Activated naive CD8-positive, alpha-beta T cell treated with anti-CD3 and anti-CD28 coated beads for 36 hours (primary cell): Measurements from ENCODE around the gene KRTCAP2. TPM values are rescaled to one million over a fixed set of nuclear protein-coding genes. Genes with fewer than 3 reads are reported as not detected.

Source experiments
- DNase-seq: peaks from one replicate; pipeline ENCODE4 v3.0.0; 2021
- H3K27ac Mint-ChIP-seq: one replicate; pipeline ENCODE4 v1.8.0; 2022; ENCODE audit warnings: mild to moderate bottlenecking, moderate library complexity, mixed read lengths
- H3K27me3 Mint-ChIP-seq: one replicate; pipeline ENCODE4 v1.8.0; 2022; ENCODE audit warnings: mild to moderate bottlenecking, mixed read lengths
- H3K36me3 Mint-ChIP-seq: one replicate; pipeline ENCODE4 v1.8.0; 2021; ENCODE audit warnings: mild to moderate bottlenecking, mixed read lengths
- H3K4me1 Mint-ChIP-seq: one replicate; pipeline ENCODE4 v1.8.0; 2021; ENCODE audit warnings: mixed read lengths
- H3K4me3 Mint-ChIP-seq: one replicate; pipeline ENCODE4 v1.8.0; 2022; ENCODE audit warnings: mild to moderate bottlenecking, moderate library complexity, mixed read lengths
- H3K9me3 Mint-ChIP-seq: one replicate; pipeline ENCODE4 v1.8.0; 2022; ENCODE audit warnings: mixed read lengths
- total RNA-seq, 2 experiments: library from RNA; stranded (reverse); gene quantifications; one replicate each; pipeline ENCODE4 v1.2.3, GENCODE V29; 2021

KRTCAP2 gene
- total RNA-seq, 2 experiments from 2014 or later: 135 to 145 TPM

DNA sequence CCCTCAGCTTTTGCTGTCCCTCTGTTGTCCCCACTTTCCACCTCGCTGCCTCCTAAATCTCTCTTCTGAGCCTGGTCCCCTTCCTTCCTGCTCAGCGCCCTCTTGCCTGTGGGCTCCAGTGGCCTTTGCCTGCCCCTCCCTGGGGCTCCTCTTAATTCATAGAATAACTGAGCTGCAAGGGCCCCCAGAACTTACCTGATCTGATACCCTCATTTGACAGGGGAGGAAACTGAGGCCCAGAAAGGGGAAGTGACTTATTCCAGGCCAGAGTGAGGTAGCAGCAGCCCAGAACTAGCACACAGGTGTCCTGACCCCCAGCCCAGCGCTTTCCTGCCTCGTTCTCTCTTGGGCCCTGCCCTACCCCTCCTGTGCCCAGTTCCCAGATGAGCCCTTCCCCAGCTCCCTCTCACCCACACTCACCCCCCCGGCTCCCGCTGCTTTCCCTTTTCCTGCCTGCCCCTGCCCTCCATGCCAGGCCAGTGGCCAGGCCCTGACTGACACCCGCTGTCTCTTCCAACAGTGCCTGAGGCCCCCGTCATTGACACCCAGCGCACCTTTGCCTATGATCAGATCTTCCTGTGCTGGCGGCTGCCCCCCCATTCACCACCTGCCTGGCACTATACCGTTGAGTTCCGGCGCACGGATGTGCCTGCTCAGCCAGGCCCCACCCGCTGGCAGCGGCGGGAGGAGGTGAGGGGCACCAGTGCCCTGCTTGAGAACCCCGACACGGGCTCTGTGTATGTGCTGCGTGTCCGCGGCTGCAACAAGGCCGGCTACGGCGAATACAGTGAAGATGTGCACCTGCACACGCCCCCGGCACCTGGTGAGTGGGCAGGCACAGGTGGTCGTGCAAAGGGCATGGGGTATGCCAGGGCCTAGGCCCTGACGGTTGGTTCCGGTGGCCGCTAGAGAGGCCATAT is 6.3 kb upstream of the KRTCAP2 start:
- Mint-ChIP-seq H3K9me3 (no peaks in the 10 kb centered on the region), H3K36me3 (peaks cover 16% of the 10 kb centered on the region), H3K4me1 (peaks cover 15% of the 10 kb centered on the region), H3K27me3 (no peaks in the 10 kb centered on the region), H3K4me3 (no peak overlapping the region), H3K27ac (no peak overlapping the region)
- no peak for DNase-seq

DNA sequence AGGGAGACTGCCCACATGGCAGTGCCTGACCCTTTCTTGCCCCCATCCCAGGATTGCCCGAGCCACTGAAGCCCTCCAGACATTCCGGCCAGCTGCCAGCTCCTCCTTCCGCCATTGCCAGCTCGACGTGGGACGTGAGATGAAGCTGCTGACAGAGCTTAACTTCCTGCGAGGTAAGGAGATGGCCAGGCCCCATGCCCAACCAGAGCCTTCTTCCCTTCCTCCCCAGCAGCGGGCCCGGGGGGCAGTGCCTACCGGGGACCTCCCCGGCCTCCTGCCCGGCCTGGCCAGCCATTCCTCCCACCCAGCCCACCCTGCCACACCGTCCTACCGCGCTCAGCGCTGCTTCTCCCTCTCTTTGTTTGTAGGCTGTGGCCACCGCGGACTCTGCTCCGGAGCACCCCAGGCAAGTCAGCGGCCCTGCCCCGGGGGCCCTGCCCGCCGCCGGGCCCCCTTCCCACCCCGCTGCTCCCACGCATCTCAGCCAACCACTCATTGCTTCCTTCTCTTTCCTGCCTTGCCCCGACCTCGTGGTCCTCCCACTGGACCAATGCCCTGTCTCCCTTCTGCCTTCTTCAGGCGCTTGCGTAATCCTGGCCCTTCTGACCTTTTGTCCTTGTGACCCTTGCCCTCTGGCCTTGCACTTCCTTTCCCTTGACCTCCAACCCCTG is 5.5 kb upstream of the KRTCAP2 start:
- no peaks in the 10 kb centered on the region for H3K9me3 Mint-ChIP-seq
- H3K27me3 Mint-ChIP-seq: no peaks in the 10 kb centered on the region
- H3K4me3 Mint-ChIP-seq: no peak overlapping the region
- H3K36me3 Mint-ChIP-seq: peaks cover 16% of the 10 kb centered on the region
- no peak overlapping the region for H3K27ac Mint-ChIP-seq
- DNase-seq: no peak
- H3K4me1 Mint-ChIP-seq: peaks cover 20% of the 10 kb centered on the region

DNA sequence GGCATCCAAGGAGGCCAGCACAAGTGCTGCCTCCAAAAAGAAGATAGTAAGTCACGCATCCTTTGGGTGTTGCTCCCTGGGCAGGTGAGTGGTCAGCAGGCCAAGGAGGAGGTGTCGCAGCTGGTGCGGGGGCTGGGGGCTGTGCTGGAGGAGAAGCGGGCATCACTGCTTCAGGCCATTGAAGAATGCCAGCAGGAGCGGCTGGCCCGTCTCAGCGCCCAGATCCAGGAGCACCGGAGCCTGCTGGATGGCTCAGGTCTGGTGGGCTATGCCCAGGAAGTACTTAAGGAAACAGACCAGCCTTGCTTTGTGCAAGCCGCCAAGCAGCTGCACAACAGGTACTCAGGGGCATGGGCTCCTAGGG is 4.8 kb upstream of the KRTCAP2 start:
- H3K27ac Mint-ChIP-seq: no peak overlapping the region
- DNase-seq: no peak
- H3K36me3 Mint-ChIP-seq: peaks cover 17% of the 10 kb centered on the region
- H3K27me3 Mint-ChIP-seq: peaks cover 4% of the 10 kb centered on the region
- peaks cover 25% of the 10 kb centered on the region for H3K4me1 Mint-ChIP-seq
- no peak overlapping the region for H3K4me3 Mint-ChIP-seq
- no peaks in the 10 kb centered on the region for H3K9me3 Mint-ChIP-seq

DNA sequence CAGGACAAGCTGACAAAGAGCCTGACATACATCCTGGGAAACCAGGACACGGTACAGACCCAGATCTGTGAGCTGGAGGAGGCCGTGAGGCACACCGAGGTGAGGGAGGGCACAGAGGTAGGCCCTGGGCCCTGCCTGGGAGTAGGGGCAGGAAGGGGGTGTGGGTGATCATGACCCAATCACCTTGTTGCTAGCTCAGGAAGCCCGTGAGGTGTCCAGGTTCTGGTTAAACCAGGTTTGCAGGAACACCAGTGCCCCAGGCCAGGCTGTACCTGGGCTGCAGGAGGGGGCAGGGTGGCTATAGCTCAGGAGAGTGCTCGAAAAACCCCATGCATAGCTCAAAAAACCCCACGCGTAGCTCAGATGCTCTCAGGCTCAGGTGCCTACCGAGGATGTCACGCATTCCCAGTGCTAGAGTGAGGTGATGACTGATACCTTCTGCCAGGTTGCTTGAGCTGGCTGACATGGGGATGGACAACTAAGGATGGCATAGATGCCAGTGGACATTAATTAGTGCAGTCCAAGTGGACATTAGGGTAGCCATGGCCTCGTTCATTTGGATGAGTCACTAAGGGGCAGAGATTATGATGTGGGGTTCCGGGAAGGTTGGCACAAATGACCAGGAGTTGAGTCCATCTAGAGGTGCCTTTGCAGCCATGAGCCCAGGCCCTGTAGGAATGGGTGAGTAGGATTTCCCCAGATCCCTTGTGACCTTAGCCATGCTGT is 4.3 kb upstream of the KRTCAP2 start:
- no peak for DNase-seq
- Mint-ChIP-seq H3K9me3 (no peaks in the 10 kb centered on the region), H3K27me3 (peaks cover 4% of the 10 kb centered on the region), H3K4me3 (no peak overlapping the region), H3K36me3 (peaks cover 19% of the 10 kb centered on the region), H3K4me1 (peaks cover 27% of the 10 kb centered on the region), H3K27ac (no peak overlapping the region)

DNA sequence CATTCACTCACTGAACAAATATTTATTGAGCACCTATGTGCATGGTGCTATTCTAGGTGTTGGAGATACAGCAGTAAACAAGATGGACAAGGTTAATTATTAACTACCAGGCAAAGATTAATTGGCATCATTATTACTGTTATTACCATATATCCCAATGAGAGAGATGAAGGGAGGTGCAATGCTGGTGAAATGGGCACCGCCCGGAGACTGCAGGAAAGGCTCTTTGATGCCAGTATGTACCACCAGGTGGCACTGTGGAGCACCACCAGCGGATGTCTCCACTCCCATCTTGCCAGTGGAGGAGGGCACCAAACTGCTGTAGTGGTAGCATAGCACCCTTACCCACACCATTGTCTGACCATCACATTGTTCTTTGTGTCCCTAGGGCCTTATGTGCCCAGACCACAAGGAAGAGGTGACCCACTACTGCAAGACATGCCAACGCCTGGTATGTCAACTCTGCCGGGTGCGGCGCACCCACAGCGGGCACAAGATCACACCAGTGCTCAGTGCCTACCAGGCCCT is 3.5 kb upstream of the KRTCAP2 start:
- Mint-ChIP-seq H3K4me3 (no peak overlapping the region), H3K9me3 (no peaks in the 10 kb centered on the region), H3K27ac (no peak overlapping the region), H3K27me3 (peaks cover 4% of the 10 kb centered on the region), H3K4me1 (peaks cover 33% of the 10 kb centered on the region), H3K36me3 (peaks cover 21% of the 10 kb centered on the region)
- DNase-seq: peak; percentile 81

DNA sequence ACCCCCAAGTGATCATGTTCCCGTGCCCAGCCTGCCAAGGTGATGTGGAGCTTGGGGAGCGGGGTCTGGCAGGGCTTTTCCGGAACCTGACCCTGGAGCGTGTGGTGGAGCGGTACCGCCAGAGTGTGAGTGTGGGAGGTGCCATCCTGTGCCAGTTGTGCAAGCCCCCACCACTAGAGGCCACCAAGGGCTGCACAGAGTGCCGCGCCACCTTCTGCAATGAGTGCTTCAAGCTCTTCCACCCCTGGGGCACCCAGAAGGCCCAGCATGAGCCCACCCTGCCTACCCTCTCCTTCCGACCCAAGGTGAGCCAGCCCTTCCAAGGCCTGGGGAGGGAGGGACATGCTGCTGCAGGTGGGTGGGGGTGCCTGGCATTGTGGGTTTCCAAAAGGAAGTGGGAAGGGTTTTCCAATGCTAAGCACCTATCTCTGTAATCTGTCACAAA is 2.8 kb upstream of the KRTCAP2 start:
- H3K27me3 Mint-ChIP-seq: peaks cover 4% of the 10 kb centered on the region
- H3K36me3 Mint-ChIP-seq: peaks cover 20% of the 10 kb centered on the region
- DNase-seq: no peak
- no peaks in the 10 kb centered on the region for H3K9me3 Mint-ChIP-seq
- peaks cover 36% of the 10 kb centered on the region for H3K4me1 Mint-ChIP-seq
- H3K4me3 Mint-ChIP-seq: no peak overlapping the region
- no peak overlapping the region for H3K27ac Mint-ChIP-seq

DNA sequence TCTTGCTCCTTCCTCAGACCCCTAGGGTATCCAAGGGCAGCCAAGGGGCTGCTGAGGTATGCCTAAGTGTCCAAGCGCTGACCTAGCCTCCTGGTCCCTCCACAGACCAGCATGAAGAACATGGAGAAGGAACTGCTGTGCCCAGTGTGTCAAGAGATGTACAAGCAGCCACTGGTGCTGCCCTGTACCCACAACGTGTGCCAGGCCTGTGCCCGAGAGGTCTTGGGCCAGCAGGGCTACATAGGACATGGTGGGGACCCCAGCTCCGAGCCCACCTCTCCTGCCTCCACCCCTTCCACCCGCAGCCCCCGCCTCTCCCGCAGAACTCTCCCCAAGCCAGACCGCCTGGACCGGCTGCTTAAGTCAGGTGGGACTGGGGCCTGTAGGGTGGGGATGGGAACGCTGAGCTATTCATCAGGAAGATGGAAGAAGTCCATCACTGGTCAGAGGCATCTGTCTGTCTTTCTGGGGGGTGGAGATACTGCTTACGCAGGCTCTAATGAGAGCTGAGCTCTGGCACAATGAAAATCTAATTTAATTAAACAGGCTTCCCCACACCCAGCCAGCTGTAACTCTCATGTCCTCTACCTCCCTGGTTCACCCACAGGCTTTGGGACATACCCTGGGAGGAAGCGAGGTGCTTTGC is 2.3 kb upstream of the KRTCAP2 start:
- no peak for DNase-seq

DNA sequence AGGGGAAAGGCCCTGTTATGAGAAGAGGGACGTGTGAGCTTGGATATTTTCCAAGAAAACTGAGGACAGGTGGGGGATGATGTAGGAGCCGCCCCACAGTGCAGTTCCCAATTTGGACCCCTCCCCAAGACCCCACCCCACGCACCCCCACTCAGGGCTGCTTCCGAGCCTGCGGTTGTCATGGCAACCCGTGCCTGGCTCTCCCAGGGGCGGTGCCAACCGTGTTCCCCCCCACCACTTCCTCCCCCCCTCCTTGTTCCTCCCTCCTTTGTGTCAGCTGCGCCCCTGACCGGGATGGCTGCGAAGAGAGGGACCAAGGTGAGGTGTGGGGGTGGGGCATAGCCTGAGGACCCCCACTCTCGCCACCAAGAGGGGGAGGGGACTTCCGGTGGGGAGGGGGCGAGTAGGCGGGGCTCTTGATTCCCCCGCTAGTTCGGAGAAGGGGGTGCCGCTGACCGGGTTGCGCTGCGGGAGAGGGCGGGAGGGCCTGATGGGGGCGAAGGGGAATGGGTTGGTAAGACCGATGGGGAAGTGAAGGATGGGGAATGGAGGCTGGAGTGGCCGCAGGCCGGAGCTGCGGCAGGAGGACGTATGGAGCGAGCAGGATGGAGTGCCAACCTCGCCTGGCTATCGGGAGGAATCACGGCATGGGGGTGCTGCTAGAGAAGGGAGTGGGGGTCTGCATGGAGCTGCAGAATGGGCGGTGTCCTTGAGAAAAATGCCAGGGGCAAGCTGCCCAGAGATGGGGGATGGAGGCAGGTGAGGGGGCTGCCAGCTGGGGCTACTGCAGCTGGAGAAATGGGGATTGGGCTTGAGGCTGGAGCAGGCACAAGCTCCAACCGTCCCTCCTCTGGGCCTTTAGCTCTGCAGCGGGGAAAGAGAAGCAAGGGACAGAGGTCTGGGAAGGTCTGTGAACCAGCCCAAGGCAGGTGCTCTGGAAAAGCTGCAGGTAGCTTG is 1.5 kb upstream of the KRTCAP2 start:
- Mint-ChIP-seq H3K27ac (peak overlapping the region; percentile 88), H3K4me1 (peaks cover 36% of the 10 kb centered on the region), H3K4me3 (peak overlapping the region; percentile 91), H3K27me3 (peaks cover 4% of the 10 kb centered on the region), H3K9me3 (no peaks in the 10 kb centered on the region), H3K36me3 (peaks cover 24% of the 10 kb centered on the region)
- DNase-seq: peak; percentile 52

More for the DNA sequence above, 2.3 kb upstream of the KRTCAP2 start:
- Mint-ChIP-seq H3K4me1 (peaks cover 36% of the 10 kb centered on the region), H3K27ac (peak overlapping the region; percentile 20), H3K27me3 (peaks cover 4% of the 10 kb centered on the region), H3K4me3 (peak overlapping the region; percentile 91), H3K36me3 (peaks cover 21% of the 10 kb centered on the region), H3K9me3 (no peaks in the 10 kb centered on the region)

DNA sequence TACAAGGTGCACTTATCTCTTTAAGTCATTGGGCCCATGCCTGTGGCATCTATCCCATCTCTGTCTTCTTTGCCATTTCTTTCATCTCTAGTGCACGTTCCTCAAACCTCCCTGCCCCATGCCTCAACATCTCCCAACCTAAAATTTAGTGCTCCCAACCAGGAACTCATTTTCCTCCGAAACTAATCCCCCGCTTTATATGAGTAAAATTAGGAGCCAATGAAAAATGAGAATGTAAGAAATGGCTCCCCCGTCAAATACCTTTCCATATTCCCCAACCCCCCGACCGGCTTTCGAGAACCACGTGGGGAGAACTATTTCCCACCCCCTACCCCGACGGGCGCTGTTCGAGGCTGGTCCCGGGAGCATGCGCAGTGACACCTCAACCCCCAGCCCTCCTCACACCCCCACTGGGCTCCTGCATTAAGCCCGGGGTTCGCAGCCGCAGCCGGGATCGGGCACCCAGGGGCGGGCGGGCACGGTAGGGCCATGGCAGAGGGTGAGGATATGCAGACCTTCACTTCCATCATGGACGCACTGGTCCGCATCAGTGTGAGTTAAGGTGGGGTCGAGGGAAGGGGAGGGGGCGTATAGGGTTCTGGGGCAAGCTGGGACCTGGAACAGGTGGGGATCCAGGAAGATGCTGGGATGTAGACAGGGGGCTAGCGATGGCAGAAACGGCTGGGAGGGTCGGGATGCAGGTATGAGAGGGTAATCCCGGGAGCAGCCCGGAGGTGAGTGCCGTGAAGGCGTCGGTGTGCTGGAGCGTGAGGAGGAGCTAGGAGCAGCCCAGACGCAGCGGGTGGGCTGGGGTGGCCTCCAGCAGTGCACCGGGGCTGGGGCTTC is 597 bp upstream of the KRTCAP2 start, which contains the start of gene TRIM46:
Gene TRIM46 (plus strand): TSS at position 372 of the 846 bp plus-strand sequence. CDS start 118 bp downstream, at position 490.
- H3K9me3 Mint-ChIP-seq: no peaks in the 10 kb centered on the region
- peaks cover 36% of the 10 kb centered on the region for H3K4me1 Mint-ChIP-seq
- H3K27me3 Mint-ChIP-seq: peaks cover 4% of the 10 kb centered on the region
- DNase-seq: peak; percentile 73
- peaks cover 26% of the 10 kb centered on the region for H3K36me3 Mint-ChIP-seq
- peak within 1 kb of the TSS; percentile 88 for H3K27ac Mint-ChIP-seq
- peak within 1 kb of the TSS; percentile 91 for H3K4me3 Mint-ChIP-seq

DNA sequence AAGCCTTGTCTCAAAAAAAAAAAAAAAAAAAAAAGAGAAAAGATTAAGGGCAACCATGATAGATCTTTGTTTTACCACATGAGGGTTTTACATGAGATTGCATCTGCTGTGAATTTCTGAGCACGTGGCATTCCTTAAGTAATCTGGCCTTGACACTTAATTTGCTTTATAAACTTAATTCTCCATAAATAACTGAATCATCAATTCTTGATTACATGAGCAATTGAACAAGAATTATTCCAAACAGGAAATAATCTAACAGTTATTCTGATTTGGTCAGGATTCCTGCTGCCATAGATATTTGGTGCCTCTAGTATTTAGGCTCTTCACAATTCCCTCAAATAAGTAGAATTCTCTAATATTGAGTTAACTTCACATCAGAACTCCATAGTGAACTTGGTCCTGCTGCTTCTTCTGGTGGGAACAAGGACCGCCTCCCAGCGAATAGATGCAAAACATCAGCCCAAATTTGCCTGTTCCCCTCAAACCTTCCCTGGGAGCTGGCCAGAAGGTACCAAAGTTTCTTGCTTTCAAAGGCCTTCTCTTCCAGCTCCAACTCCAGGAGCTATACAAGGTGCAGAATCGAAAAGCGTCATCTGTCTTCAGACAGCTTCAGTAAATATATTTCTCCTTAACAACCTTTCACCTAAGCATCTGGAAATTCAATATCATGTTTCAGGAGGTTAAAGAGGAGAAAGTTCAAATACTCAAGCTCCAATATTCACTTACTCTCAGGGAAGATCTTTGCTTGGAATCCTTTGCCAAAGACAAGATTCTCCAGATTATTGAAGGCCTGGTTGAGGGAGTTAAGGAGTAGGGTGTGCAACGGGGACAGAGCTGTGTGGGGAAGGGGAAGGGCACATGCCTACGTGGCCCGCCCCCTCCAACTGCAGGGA is 1.0 kb downstream of the KRTCAP2 start:
- no peak for DNase-seq
- Mint-ChIP-seq H3K27ac (peak overlapping the region; percentile 88), H3K27me3 (peaks cover 4% of the 10 kb centered on the region), H3K4me1 (peaks cover 45% of the 10 kb centered on the region), H3K36me3 (peaks cover 20% of the 10 kb centered on the region), H3K4me3 (peak overlapping the region; percentile 91), H3K9me3 (no peaks in the 10 kb centered on the region)

DNA sequence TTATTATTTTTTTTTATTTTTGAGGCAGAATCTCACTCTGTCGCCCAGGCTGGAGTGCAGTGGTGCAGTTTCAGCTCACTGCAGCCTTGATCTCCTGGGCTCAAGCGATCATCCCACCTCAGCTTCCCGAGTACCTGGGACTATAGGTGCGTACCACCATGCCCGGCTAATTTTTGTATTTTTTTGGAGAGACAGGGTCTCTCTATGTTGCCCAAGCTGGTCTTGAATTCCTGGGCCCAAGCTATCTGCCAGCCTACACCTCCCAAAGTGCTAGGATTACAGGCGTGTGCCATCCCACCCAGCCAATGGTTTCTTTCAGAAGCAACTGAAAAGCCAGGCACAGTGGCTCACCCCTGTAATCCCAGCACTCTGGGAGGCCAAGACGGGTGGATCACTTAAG is 2.3 kb downstream of the KRTCAP2 start:
- no peak overlapping the region for H3K27ac Mint-ChIP-seq

More for the DNA sequence above, 2.3 kb downstream of the KRTCAP2 start:
- Mint-ChIP-seq H3K4me3 (no peak overlapping the region), H3K27me3 (peaks cover 4% of the 10 kb centered on the region), H3K9me3 (no peaks in the 10 kb centered on the region), H3K36me3 (peaks cover 20% of the 10 kb centered on the region), H3K4me1 (peaks cover 35% of the 10 kb centered on the region)
- DNase-seq: no peak
